Endothelial cell of umbilical vein (primary cell): Measurements from ENCODE around the gene DNASE2. TPM values are rescaled to one million over a fixed set of nuclear protein-coding genes. Genes with fewer than 3 reads are reported as not detected.

Experiments
- BruUV-seq: library from RNA; stranded (reverse); fragments of 400-500 nt; replicated peaks from 2 replicates; lab custom pipeline; 2021; lab: Mats Ljungman, UMichigan
- CTCF ChIA-PET: fragments of 300-600, 350-600 bp; sonication (Branson Sonifier 250); formaldehyde crosslinking; loops from one replicate; lab custom pipeline; 2021; ENCODE audit warnings: antibody characterized with exemption, inconsistent platforms; lab: Charles Lee
- POLR2A ChIA-PET: fragments of 300-600, 350-600 bp; sonication (Branson Sonifier 250); formaldehyde crosslinking; loops from one replicate; lab custom pipeline; 2021; ENCODE audit warnings: antibody characterized with exemption, inconsistent platforms; lab: Charles Lee
- DNase-seq: peaks from one replicate; pipeline ENCODE4 v3.0.0-alpha.2; 2011; ENCODE audit warnings: low read depth, low spot score
- FAIRE-seq: peaks from 2 replicates; lab custom pipeline; 2011; peaks lifted over from hg19 to GRCh38; lab: Jason Lieb, UNC
- H2AFZ ChIP-seq: 2 replicates; pipeline ENCODE4 v1.6.0; 2012; ENCODE audit warnings: low read depth, low read length, control low read depth, inconsistent platforms
- H3K27ac ChIP-seq: 2 replicates; pipeline ENCODE4 v1.5.1; 2011; ENCODE audit warnings: low read depth, mild to moderate bottlenecking, control low read depth, low read length, moderate library complexity; ENCODE audit not compliant: insufficient read depth
- H3K27me3 ChIP-seq, 2 experiments: 2 replicates each; pipeline versions ENCODE4 v1.6.0 to v1.6.1; 2011; ENCODE audit warnings: low read length in 2 of 2, mixed read lengths in 1 of 2; ENCODE audit not compliant: control insufficient read depth in 2 of 2, insufficient read depth in 2 of 2
- H3K36me3 ChIP-seq, 2 experiments: 2 replicates in 1 of 2; 3 replicates in 1 of 2; pipeline ENCODE4 v1.5.1; 2011; ENCODE audit warnings: low read length in 2 of 2, mild to moderate bottlenecking in 1 of 2, moderate library complexity in 1 of 2; ENCODE audit not compliant: control insufficient read depth in 2 of 2, insufficient read depth in 2 of 2; ENCODE audit errors: extremely low read depth in 1 of 2
- H3K4me1 ChIP-seq: 3 replicates; pipeline ENCODE4 v1.5.1; 2011; ENCODE audit warnings: mild to moderate bottlenecking, low read length; ENCODE audit not compliant: control insufficient read depth, insufficient read depth; ENCODE audit errors: extremely low read depth
- H3K4me2 ChIP-seq: 2 replicates; pipeline ENCODE4 v1.6.1; 2011; ENCODE audit warnings: low read length, control low read depth, mixed read lengths; ENCODE audit not compliant: insufficient read depth
- H3K4me3 ChIP-seq, 3 experiments: fragments of 200-600 bp in 1 of 3; sonication (generic), shearing (Covaris generic) in 1 of 3; replicated peaks in 1 of 3; 2 replicates each; pipeline ENCODE4 v1.5.1; 2011 to 2016; ENCODE audit warnings: control low read depth in 3 of 3, low read length in 3 of 3, mild to moderate bottlenecking in 2 of 3, inconsistent platforms in 1 of 3, low read depth in 1 of 3, moderate library complexity in 1 of 3; ENCODE audit not compliant: insufficient read depth in 1 of 3
- H3K79me2 ChIP-seq: 2 replicates; pipeline ENCODE4 v1.6.0; 2012; ENCODE audit warnings: low read length, inconsistent platforms; ENCODE audit not compliant: control insufficient read depth, insufficient read depth
- H3K9ac ChIP-seq: replicated peaks from 2 replicates; pipeline ENCODE3; 2011; ENCODE audit warnings: low read length, control low read depth; ENCODE audit not compliant: insufficient read depth; ENCODE audit errors: extremely low read depth
- H3K9me1 ChIP-seq: replicated peaks from 3 replicates; pipeline ENCODE4 v1.6.0; 2011; ENCODE audit warnings: mild to moderate bottlenecking, low read length; ENCODE audit not compliant: control insufficient read depth, insufficient read depth; ENCODE audit errors: extremely low read depth
- H3K9me3 ChIP-seq: replicated peaks from 2 replicates; pipeline ENCODE4 v1.5.1; 2012; ENCODE audit warnings: low read length, inconsistent platforms; ENCODE audit not compliant: control insufficient read depth, insufficient read depth
- H4K20me1 ChIP-seq: replicated peaks from 2 replicates; pipeline ENCODE3; 2011; ENCODE audit warnings: mild to moderate bottlenecking, low read length; ENCODE audit not compliant: control insufficient read depth, insufficient read depth; ENCODE audit errors: extremely low read depth
- CTCF ChIP-seq, 2 donors: IDR thresholded peaks; 1 replicate in 1 of 2; 2 replicates in 1 of 2; pipeline ENCODE4 v1.5.1; 2011; ENCODE audit warnings: low read length in 2 of 2, mild to moderate bottlenecking in 2 of 2, moderate library complexity in 2 of 2, control low read depth in 1 of 2, inconsistent platforms in 1 of 2, low read depth in 1 of 2; ENCODE audit not compliant: insufficient read depth in 1 of 2; ENCODE audit errors: extremely low read depth in 1 of 2
- EZH2 ChIP-seq: IDR thresholded peaks from 2 replicates; pipeline ENCODE4 v1.6.1; 2012; ENCODE audit warnings: borderline replicate concordance, low read depth, mild to moderate bottlenecking, moderate library complexity, low read length, inconsistent platforms; ENCODE audit not compliant: severe bottlenecking
- FOS ChIP-seq: IDR thresholded peaks from 2 replicates; pipeline ENCODE4 v1.6.1; 2011; ENCODE audit warnings: mild to moderate bottlenecking, low read length, moderate library complexity, borderline replicate concordance; ENCODE audit not compliant: insufficient read depth
- GATA2 ChIP-seq: IDR thresholded peaks from 2 replicates; pipeline ENCODE4 v1.7.0; 2011; ENCODE audit warnings: low read depth, mild to moderate bottlenecking, moderate library complexity, mixed read lengths, low read length; ENCODE audit not compliant: insufficient read length, insufficient read depth
- JUN ChIP-seq: IDR thresholded peaks from 2 replicates; pipeline ENCODE4 v1.6.1; 2011; ENCODE audit warnings: borderline replicate concordance, low read depth; ENCODE audit not compliant: insufficient read length, insufficient read depth
- MYC ChIP-seq: IDR thresholded peaks from one replicate; pipeline ENCODE4 v1.6.1; 2011; ENCODE audit warnings: mild to moderate bottlenecking, low read depth, low read length
- POLR2A ChIP-seq: IDR thresholded peaks from 2 replicates; pipeline ENCODE4 v1.6.1; 2012; ENCODE audit warnings: low read depth, mild to moderate bottlenecking, control low read depth, low read length
- POLR2AphosphoS5 ChIP-seq: IDR thresholded peaks from 2 replicates; pipeline ENCODE4 v1.6.1; 2012; ENCODE audit warnings: low read depth, mild to moderate bottlenecking, control low read depth, low read length, moderate library complexity; ENCODE audit not compliant: insufficient read depth
- dilution Hi-C: fragments of 300-500 bp; cut with MboI; formaldehyde crosslinking; loops from one replicate; pipeline ENCODE4 v1.15.0; 2019; ENCODE audit warnings: low sequenced_read_pairs; ENCODE audit not compliant: extremely low pct_ligation_motif_present
- intact Hi-C: fragments of 100-400 bp; cut with micrococcal nuclease; formaldehyde crosslinking; loops from one replicate; pipeline ENCODE4 v1.10.0; 2022
- polyA plus RNA-seq, 4 experiments: library from polyadenylated mRNA; depleted of rRNA in 3 of 4; stranded (reverse) in 3 of 4; unstranded in 1 of 4; fragments of >200 nt; gene quantifications; 2 replicates each; pipeline versions ENCODE4 v1.2.1 to v1.2.3, GENCODE V29; 2011 to 2012; ENCODE audit warnings: missing spikeins in 1 of 4
- total RNA-seq: library from RNA; stranded (reverse); gene quantifications from 2 replicates; pipeline ENCODE4 v1.2.3, GENCODE V29; 2021

DNASE2 gene
- total and polyA plus RNA-seq, 2 donors (not counting 3 experiments of a cell fraction or from before 2014, with no cell fraction given): 31.3 to 51.9 TPM

GRCh38 chr19:12864143-12864542 lies 17.1 kb downstream of the DNASE2 start:
- dilution Hi-C loops: no loop called here
- no peak overlapping the region for H3K9ac ChIP-seq
- BruUV-seq: no TSS peak
- FAIRE-seq: no peak
- H3K27ac ChIP-seq: no peak overlapping the region
- no peaks in the 10 kb centered on the region for H3K27me3 ChIP-seq
- H3K9me1 ChIP-seq: no peaks in the 10 kb centered on the region
- DNase-seq: no peak
- H3K79me2 ChIP-seq: no peaks in the 10 kb centered on the region
- ChIA-PET CTCF (interaction anchor here (1.6 to 2.2 kb wide), 3 partner anchors 16 to 107 kb away, joined by 5 to 12 read pairs (median 7); no protein-coding TSS in a partner anchor), POLR2A (interaction anchor here (0.7 kb wide), 1 partner anchor 52 kb away, joined by 3 read pairs; no protein-coding TSS in a partner anchor)
- no peaks in the 10 kb centered on the region for H3K9me3 ChIP-seq
- H3K36me3 ChIP-seq: no peaks in the 10 kb centered on the region
- no peak overlapping the region for H3K4me3 ChIP-seq
- H3K4me2 ChIP-seq: no peak overlapping the region
- TF ChIP-seq POLR2A (no peak), MYC (no peak), GATA2 (no peak), FOS (no peak), POLR2AphosphoS5 (no peak), JUN (no peak), CTCF (IDR thresholded peaks at IDR 0.05; ENCODE audit: extremely low read depth in 1 of 2, insufficient read depth in 1 of 2, low read depth in 1 of 2, low read length in 2 of 2) (no peak), EZH2 (no peak)
- no peaks in the 10 kb centered on the region for H4K20me1 ChIP-seq
- intact Hi-C loops: no loop called here
- no peak overlapping the region for H2AFZ ChIP-seq
- peaks cover 2% of the 10 kb centered on the region for H3K4me1 ChIP-seq
